Erythroblast (primary cell): ENCODE measurements around the gene STAT4.

Experiments used
- DNase-seq, 2 experiments: peaks; one replicate each; lab custom pipeline; 2025; lab: John Stamatoyannopoulos, UW
- GATA1 ChIP-seq: IDR thresholded peaks from 2 replicates; pipeline ENCODE4 v1.6.1; 2011; ENCODE audit warnings: low read depth, mild to moderate bottlenecking, control low read depth, low read length, moderate library complexity
- POLR2A ChIP-seq: IDR thresholded peaks from 2 replicates; pipeline ENCODE4 v1.6.1; 2011; ENCODE audit warnings: mild to moderate bottlenecking, low read length

Gene STAT4

GRCh38 chr2:191010887-191011885 lies 139.6 kb downstream of the STAT4 start:
- no peak for TF ChIP-seq GATA1
- TF ChIP-seq POLR2A: no peak
- no peak for DNase-seq

GRCh38 chr2:191009541-191010374 lies 141.0 kb downstream of the STAT4 start:
- TF ChIP-seq POLR2A: no peak
- TF ChIP-seq GATA1: no peak
- DNase-seq: no peak

DNA sequence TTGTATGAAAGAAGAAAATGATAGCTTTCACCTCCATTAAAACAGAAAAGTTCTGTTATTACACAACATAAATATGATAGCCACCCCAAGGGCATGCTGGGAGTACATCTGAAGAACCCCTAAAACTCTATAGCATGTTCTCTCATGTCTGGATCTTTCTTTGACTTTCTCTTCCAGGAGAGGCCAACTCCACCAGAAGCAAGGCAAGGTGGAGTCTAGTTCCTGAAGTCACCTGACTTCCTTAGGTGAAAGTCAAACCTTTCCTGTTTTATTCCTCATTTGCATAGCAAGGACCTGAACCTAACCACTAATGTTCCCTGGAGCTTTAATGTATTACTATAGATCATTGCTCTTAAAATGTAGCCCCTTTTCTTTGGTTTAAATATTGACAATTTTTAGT lies 142.5 kb downstream of the STAT4 start:
- no peak for DNase-seq
- TF ChIP-seq GATA1: no peak
- TF ChIP-seq POLR2A: no peak

DNA sequence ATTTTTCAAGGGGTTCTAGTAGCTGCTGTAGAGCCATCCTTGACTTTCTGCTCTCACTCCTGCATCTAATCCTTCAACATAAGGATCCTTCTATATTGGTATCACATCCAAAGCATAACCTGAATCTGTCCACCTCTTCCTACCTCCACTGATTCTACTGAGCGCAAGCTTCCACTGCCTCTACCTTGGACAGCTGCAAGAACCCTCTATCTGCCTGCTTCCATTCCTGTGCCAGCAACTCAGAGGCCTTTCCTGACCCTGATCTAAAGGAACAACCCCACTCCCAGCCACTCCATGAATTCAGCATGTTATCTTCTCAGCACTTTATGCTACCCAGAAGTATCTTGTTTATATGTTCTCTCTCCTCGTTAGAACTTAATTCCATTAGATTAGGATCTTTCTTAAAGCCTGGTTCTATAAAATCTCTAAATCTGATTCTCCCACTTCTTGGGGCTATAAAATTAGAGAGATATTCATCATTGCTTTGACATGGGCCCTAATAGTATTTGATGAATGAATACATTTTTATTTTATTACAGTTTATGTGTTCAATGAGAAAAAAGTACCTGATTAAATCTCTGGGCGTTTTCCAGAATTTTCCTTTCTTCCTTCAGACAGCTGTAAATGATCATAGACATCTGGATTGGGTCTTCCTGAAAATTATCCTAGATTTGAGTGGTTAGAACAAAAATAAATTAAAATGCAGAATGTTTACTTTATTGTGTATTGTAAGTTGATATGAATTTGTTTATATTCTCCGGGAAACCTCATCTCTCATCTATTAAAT lies 143.6 kb downstream of the STAT4 start:
- TF ChIP-seq POLR2A: no peak
- no peak for TF ChIP-seq GATA1
- DNase-seq: no peak

- TF ChIP-seq POLR2A (no peak), GATA1 (no peak)
- DNase-seq: no peak
Observed at GRCh38 chr2:191006297-191006696, 144.5 kb downstream of the STAT4 start.

GRCh38 chr2:191003405-191004309 lies 147.1 kb downstream of the STAT4 start:
- TF ChIP-seq GATA1 (no peak), POLR2A (no peak)
- no peak for DNase-seq

GRCh38 chr2:191001624-191002023 lies 149.2 kb downstream of the STAT4 start:
- no peak for DNase-seq
- no peak for TF ChIP-seq POLR2A
- TF ChIP-seq GATA1: no peak

DNA sequence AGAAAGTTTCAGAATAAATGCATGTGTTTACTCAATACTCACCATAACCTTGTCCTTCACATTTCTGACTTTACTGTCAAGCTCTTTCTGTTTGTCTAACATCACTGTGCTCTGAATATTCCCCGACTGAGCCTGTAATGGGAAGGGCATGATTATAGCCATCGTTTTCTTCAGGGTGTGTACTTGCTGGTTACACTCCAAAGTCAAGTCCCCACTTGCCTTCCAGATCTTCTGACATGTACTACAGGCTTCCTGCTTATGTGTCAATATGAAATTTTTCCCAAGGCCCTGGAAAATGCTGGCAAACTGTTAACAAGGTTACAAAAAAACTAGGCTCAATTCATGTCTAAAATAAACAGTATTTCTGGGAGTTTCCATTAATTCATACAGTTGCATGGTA lies 149.8 kb downstream of the STAT4 start:
- DNase-seq: no peak

GRCh38 chr2:190999949-191000665 lies 150.7 kb downstream of the STAT4 start:
- TF ChIP-seq GATA1: no peak
- no peak for TF ChIP-seq POLR2A
- DNase-seq: no peak

More for the DNA sequence above, 149.8 kb downstream of the STAT4 start:
- TF ChIP-seq POLR2A: no peak
- TF ChIP-seq GATA1: no peak

DNA sequence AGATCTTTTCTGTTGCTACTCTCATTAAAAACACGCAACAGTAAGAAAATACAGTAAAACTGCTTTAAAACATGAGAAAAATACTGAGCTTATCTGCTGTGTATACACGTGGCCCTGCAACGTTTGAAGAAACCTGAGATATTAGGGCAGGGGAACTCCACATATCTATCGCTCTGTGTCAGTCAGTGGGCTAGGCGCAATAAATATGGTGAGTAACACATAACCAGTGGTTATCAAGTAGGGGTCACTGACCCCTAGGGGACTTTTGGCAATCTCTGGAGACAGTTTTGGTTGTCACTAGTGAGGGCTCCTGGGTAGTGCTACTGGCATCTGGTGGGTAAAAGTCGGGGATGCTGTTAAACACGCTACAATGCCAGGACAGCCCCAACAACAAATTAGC lies 151.7 kb downstream of the STAT4 start:
- DNase-seq: no peak

DNA sequence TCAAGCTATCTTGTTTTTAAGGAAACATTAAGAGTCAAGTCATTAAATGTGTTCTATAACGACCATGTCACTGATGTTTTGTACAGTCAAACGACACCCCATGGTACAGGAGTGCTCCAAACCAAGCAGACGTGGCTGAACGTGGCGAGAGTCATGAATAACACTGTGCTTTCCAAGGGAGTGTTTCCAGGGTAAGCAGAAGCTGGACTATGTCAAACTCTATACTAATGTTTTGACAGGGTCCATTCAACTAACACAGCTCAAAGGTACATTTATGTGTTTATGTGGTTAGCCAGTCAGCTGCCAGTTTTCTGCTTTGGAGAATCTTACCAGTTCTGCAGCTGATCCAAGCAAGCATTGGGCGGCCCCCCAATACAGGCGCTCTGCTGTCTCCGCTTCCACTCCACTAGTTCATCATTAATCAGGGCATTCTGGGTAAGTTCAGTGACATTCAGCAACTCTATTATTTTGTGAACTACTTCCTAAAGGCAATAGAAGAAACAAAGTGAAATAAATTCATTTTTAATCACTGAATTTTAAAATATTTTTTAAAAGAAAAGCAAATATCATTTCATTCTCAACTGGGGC lies 153.2 kb downstream of the STAT4 start:
- TF ChIP-seq POLR2A (no peak), GATA1 (no peak)
- DNase-seq: no peak

More for the DNA sequence above, 151.7 kb downstream of the STAT4 start:
- no peak for TF ChIP-seq POLR2A
- no peak for TF ChIP-seq GATA1

GRCh38 chr2:190996947-190997346 lies 153.8 kb downstream of the STAT4 start:
- no peak for DNase-seq
- TF ChIP-seq POLR2A (no peak), GATA1 (no peak)
